Natural killer cell (primary cell): ENCODE results near the gene FRMD3. TPM values are rescaled to one million over a fixed set of nuclear protein-coding genes. Genes with fewer than 3 reads are reported as not detected.
"Not testable (repeated sequence)": the region's sequence is repeated elsewhere in the genome, so short reads cannot be mapped to it uniquely, and the experiment has no call there.

Experiments used
- ATAC-seq, 3 donors: fragments of 150-1000 bp in 2 of 3; fragments of 200-7000 bp in 1 of 3; cut with Tn5 transposase; 1 replicate in 1 of 3; 2 replicates in 2 of 3; pipeline ENCODE4 v1.10.0; 2021; ENCODE audit warnings: mild to moderate bottlenecking in 2 of 3, moderate library complexity in 2 of 3
- DNase-seq, 2 donors: peaks; one replicate each; pipeline versions ENCODE4 v3.0.0 to v3.0.0-alpha.2; 2013 to 2021; ENCODE audit warnings: mixed read lengths in 1 of 2
- H3K27ac ChIP-seq: one replicate; pipeline ENCODE4 v1.5.1; 2013; ENCODE audit warnings: mild to moderate bottlenecking, low read length
- H3K27me3 ChIP-seq: one replicate; pipeline ENCODE4 v1.6.1; 2013; ENCODE audit warnings: low read length; ENCODE audit not compliant: control insufficient read depth, insufficient read depth
- H3K36me3 ChIP-seq: one replicate; pipeline ENCODE4 v1.6.1; 2013; ENCODE audit warnings: low read length; ENCODE audit not compliant: control insufficient read depth, insufficient read depth
- H3K4me1 ChIP-seq: one replicate; pipeline ENCODE4 v1.6.1; 2013; ENCODE audit warnings: low read length; ENCODE audit not compliant: control insufficient read depth, insufficient read depth
- H3K4me3 ChIP-seq: one replicate; pipeline ENCODE4 v1.5.1; 2013; ENCODE audit warnings: low read length
- H3K9me3 ChIP-seq: one replicate; pipeline ENCODE4 v1.6.1; 2013; ENCODE audit warnings: low read length; ENCODE audit not compliant: control insufficient read depth, insufficient read depth
- H3K27ac Mint-ChIP-seq, 2 donors: one replicate each; pipeline ENCODE4 v1.8.0; 2022; ENCODE audit warnings: mild to moderate bottlenecking in 2 of 2, mixed read lengths in 2 of 2, moderate library complexity in 1 of 2
- H3K27me3 Mint-ChIP-seq, 2 donors: one replicate each; pipeline ENCODE4 v1.8.0; 2022; ENCODE audit warnings: low read depth in 2 of 2, mixed read lengths in 2 of 2
- H3K36me3 Mint-ChIP-seq: one replicate; pipeline ENCODE4 v1.8.0; 2022; ENCODE audit warnings: mixed read lengths
- H3K4me1 Mint-ChIP-seq, 2 donors: one replicate each; pipeline ENCODE4 v1.8.0; 2022; ENCODE audit warnings: mixed read lengths in 2 of 2
- H3K4me3 Mint-ChIP-seq: one replicate; pipeline ENCODE4 v1.8.0; 2022; ENCODE audit warnings: mild to moderate bottlenecking, moderate library complexity, mixed read lengths
- H3K9me3 Mint-ChIP-seq, 2 donors: one replicate each; pipeline ENCODE4 v1.8.0; 2022; ENCODE audit warnings: mixed read lengths in 2 of 2
- CTCF ChIP-seq: fragments of 200-600 bp; IDR thresholded peaks from one replicate; pipeline ENCODE4 v1.8.0; 2022; ENCODE audit warnings: antibody characterized with exemption
- WGBS: methylation state at CpG from one replicate; pipeline ENCODE4 v1.1.7; 2013; ENCODE audit warnings: missing lambda C conversion rate; ENCODE audit not compliant: insufficient coverage; 5-methylcytosine and 5-hydroxymethylcytosine counted together
- intact Hi-C: fragments of 100-400 bp; cut with micrococcal nuclease; formaldehyde crosslinking; loops from one replicate; pipeline ENCODE4 v1.14.2; 2022
- total RNA-seq, 4 donors: library from RNA; stranded (reverse); fragments of 120-200 nt in 1 of 4; gene quantifications; one replicate each; pipeline versions ENCODE4 v1.2.3 to v1.2.4, GENCODE V29; 2013 to 2022

The FRMD3 gene
- total RNA-seq, 3 donors from 2014 or later (not counting 1 experiment from before 2014, with no cell fraction given), result 1.2 to 2.4 (median 2.1) TPM

GRCh38 chr9:83521011-83521410, 17.2 kb downstream of the FRMD3 start:
- no peak for TF ChIP-seq CTCF
- Histone ChIP-seq H3K4me1 (no peaks in the 10 kb centered on the region), H3K36me3 (no peaks in the 10 kb centered on the region), H3K9me3 (no peaks in the 10 kb centered on the region), H3K27ac (no peak overlapping the region), H3K27me3 (no peaks in the 10 kb centered on the region), H3K4me3 (no peak overlapping the region)
- no peak overlapping the region for H3K4me3 Mint-ChIP-seq
- WGBS, result 100% methylated on average over 1 of the region's 1 CpG
- H3K27me3 Mint-ChIP-seq, result peaks cover 11 to 25% of the 10 kb centered on the region in 2 donors
- no peak overlapping the region for H3K27ac Mint-ChIP-seq
- DNase-seq (no peak), ATAC-seq (no peak)
- H3K4me1 Mint-ChIP-seq, result no peaks in the 10 kb centered on the region
- intact Hi-C loops, result no loop called here
- no peaks in the 10 kb centered on the region for H3K36me3 Mint-ChIP-seq
- no peaks in the 10 kb centered on the region for H3K9me3 Mint-ChIP-seq

- Histone ChIP-seq H3K4me1 (no peaks in the 10 kb centered on the region), H3K36me3 (no peaks in the 10 kb centered on the region), H3K27me3 (no peaks in the 10 kb centered on the region), H3K4me3 (no peak overlapping the region), H3K9me3 (no peaks in the 10 kb centered on the region), H3K27ac (no peak overlapping the region)
- Mint-ChIP-seq H3K4me1 (no peaks in the 10 kb centered on the region), H3K9me3 (no peaks in the 10 kb centered on the region), H3K27me3 (peaks cover 12 to 23% of the 10 kb centered on the region in 2 donors), H3K36me3 (no peaks in the 10 kb centered on the region), H3K4me3 (no peak overlapping the region), H3K27ac (no peak overlapping the region)
- intact Hi-C loops, result no loop called here
- TF ChIP-seq CTCF, result no peak
- WGBS, result 93% methylated on average over 1 of the region's 1 CpG
- no peak for DNase-seq
- ATAC-seq, result no peak
Observed at GRCh38 chr9:83520292-83520691, 17.9 kb downstream of the FRMD3 start.

- H3K27ac Mint-ChIP-seq, DNase-seq, H3K9me3 ChIP-seq, H3K36me3 Mint-ChIP-seq, H3K36me3 ChIP-seq, H3K4me3 Mint-ChIP-seq, ATAC-seq, H3K27me3 ChIP-seq, H3K9me3 Mint-ChIP-seq, H3K4me1 Mint-ChIP-seq, H3K27ac ChIP-seq, H3K4me1 ChIP-seq, H3K4me3 ChIP-seq, intact Hi-C loops: not testable (repeated sequence)
- peaks cover 16 to 23% of the 10 kb centered on the region in 2 donors for H3K27me3 Mint-ChIP-seq
Observed at GRCh38 chr9:83517980-83518379, 20.2 kb downstream of the FRMD3 start.

- no peaks in the 10 kb centered on the region for H3K9me3 ChIP-seq
- WGBS, result 88% methylated on average over 1 of the region's 2 CpGs
- no peak overlapping the region for H3K27ac ChIP-seq
- H3K4me1 ChIP-seq, result no peaks in the 10 kb centered on the region
- no peak for ATAC-seq
- no peak overlapping the region for H3K4me3 ChIP-seq
- Mint-ChIP-seq H3K27me3 (peaks cover 11 to 23% of the 10 kb centered on the region in 2 donors), H3K27ac (no peak overlapping the region), H3K4me3 (no peak overlapping the region), H3K36me3 (no peaks in the 10 kb centered on the region), H3K4me1 (peaks cover 3 to 5% of the 10 kb centered on the region in 2 donors), H3K9me3 (peaks cover 0 to 2% of the 10 kb centered on the region in 2 donors)
- DNase-seq, result no peak
- TF ChIP-seq CTCF, result no peak
- no peaks in the 10 kb centered on the region for H3K27me3 ChIP-seq
- intact Hi-C loops, result no loop called here
- no peaks in the 10 kb centered on the region for H3K36me3 ChIP-seq
Observed at GRCh38 chr9:83514767-83515166, 23.4 kb downstream of the FRMD3 start.
